Pulmonary artery endothelial cell (primary cell): Measurements from ENCODE around the gene OGFR. TPM values are rescaled to one million over a fixed set of nuclear protein-coding genes. Genes with fewer than 3 reads are reported as not detected.
"Not testable (repeated sequence)": the region's sequence is repeated elsewhere in the genome, so short reads cannot be mapped to it uniquely, and the experiment has no call there.

Experiments
- DNase-seq: peaks from one replicate; pipeline ENCODE4 v3.0.0-alpha.2; 2011; ENCODE audit warnings: low read depth, low spot score
- total RNA-seq: library from RNA; depleted of rRNA; stranded (reverse); fragments of >200 nt; gene quantifications from 2 replicates; pipeline ENCODE4 v1.2.3, GENCODE V29; 2014

The OGFR gene
- total RNA-seq, 1 donor from 2014 or later = 39.5 TPM

GRCh38 chr20:62839261-62839660 lies 34.6 kb downstream of the OGFR start:
- DNase-seq = no peak

GRCh38 chr20:62839816-62840215 lies 35.2 kb downstream of the OGFR start:
- no peak for DNase-seq

- DNase-seq = no peak
These were observed 35.9 kb downstream of the OGFR start for GRCh38 chr20:62840244-62841197.

- no peak for DNase-seq
These were observed 37.1 kb downstream of the OGFR start for GRCh38 chr20:62841705-62842212.

GRCh38 chr20:62843656-62844055 lies 39.0 kb downstream of the OGFR start:
- DNase-seq = no peak

GRCh38 chr20:62844182-62844581 lies 39.5 kb downstream of the OGFR start:
- no peak for DNase-seq

- no peak for DNase-seq
These were observed 41.0 kb downstream of the OGFR start for GRCh38 chr20:62845416-62846160.

- DNase-seq = no peak
These were observed 41.7 kb downstream of the OGFR start for GRCh38 chr20:62846166-62846890.

- not testable (repeated sequence) for DNase-seq
These were observed 44.3 kb downstream of the OGFR start for GRCh38 chr20:62848917-62849316.

- DNase-seq = no peak
These were observed 44.8 kb downstream of the OGFR start for GRCh38 chr20:62849431-62849830.

- no peak for DNase-seq
These were observed 45.8 kb downstream of the OGFR start for GRCh38 chr20:62850333-62850974.

- no peak for DNase-seq
These were observed 47.6 kb downstream of the OGFR start for GRCh38 chr20:62852196-62852595.

GRCh38 chr20:62852841-62853240 lies 48.2 kb downstream of the OGFR start:
- DNase-seq = no peak

- not testable (repeated sequence) for DNase-seq
These were observed 48.7 kb downstream of the OGFR start for GRCh38 chr20:62853304-62853703.

- DNase-seq = no peak
These were observed 49.5 kb downstream of the OGFR start for GRCh38 chr20:62854121-62854520.

- no peak for DNase-seq
These were observed 50.5 kb downstream of the OGFR start for GRCh38 chr20:62855120-62855519.

GRCh38 chr20:62856931-62857619 lies 52.4 kb downstream of the OGFR start:
- no peak for DNase-seq

- DNase-seq = no peak
These were observed 53.6 kb downstream of the OGFR start for GRCh38 chr20:62858058-62858830.

GRCh38 chr20:62859721-62860120 lies 55.1 kb downstream of the OGFR start:
- DNase-seq = no peak
